ENCODE data around the gene ATP5MC3. TPM values are rescaled to one million over a fixed set of nuclear protein-coding genes. Genes with fewer than 3 reads are reported as not detected.

ATP5MC3 gene
- total and polyA plus RNA-seq, 2 experiments from 2014 or later = 185 to 557 TPM

DNA sequence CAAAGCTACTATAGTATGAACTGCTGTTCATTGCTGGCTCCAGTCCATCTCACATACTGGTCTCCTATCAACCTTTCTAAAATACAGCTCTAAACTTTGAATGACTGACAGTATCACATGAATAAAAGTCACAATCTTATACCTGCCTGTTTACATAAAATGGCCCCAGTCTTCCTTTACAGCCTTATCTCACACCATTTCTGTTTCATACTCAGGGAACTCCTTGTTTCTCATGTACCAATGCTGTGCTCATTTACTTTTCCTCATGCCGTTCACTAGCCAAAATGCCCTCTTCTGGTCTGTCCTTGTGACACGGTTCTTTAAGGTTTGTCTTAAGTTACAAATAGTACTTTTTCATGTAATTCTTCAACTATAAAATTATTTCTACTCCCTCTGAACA is 6.2 kb downstream of the ATP5MC3 start:
- ATAC-seq = no peak
- peaks cover 32% of the 10 kb centered on the region for H3K36me3 Mint-ChIP-seq (ENCODE audit: low read depth)
- peaks cover 2% of the 10 kb centered on the region; the same call in 2 of the 3 replicates for H3K4me1 Mint-ChIP-seq
- Histone ChIP-seq H3K36me3 (ENCODE audit: insufficient read depth) (peaks cover 28% of the 10 kb centered on the region), H3K9me2 (ENCODE audit: insufficient read depth) (no peaks in the 10 kb centered on the region), H3F3A (replicated peaks; ENCODE audit: low read depth) (no peaks in the 10 kb centered on the region), H3K27me3 (ENCODE audit: insufficient read depth) (no peaks in the 10 kb centered on the region), H3K79me2 (replicated peaks; ENCODE audit: insufficient read depth) (peaks cover 17% of the 10 kb centered on the region), H3K4me2 (no peak overlapping the region), H3K4me1 (ENCODE audit: insufficient read depth) (no peaks in the 10 kb centered on the region), H3K27ac (ENCODE audit: low read depth) (no peak overlapping the region), H2AFZ (no peak overlapping the region), H3K4me3 (no peak overlapping the region), H4K20me1 (replicated peaks; ENCODE audit: insufficient read depth) (peaks cover 22% of the 10 kb centered on the region)
- H3K4me3 Mint-ChIP-seq = no peak overlapping the region
- H3K9me3 Mint-ChIP-seq = no peaks in the 10 kb centered on the region
- no peak for DNase-seq (ENCODE audit: low spot score)
- H3K27me3 Mint-ChIP-seq (ENCODE audit: insufficient read depth, low read depth, poor library complexity) = no peaks in the 10 kb centered on the region
- TF ChIP-seq CREB1 (CRISPR knock-in tag; IDR thresholded peaks at IDR 0.05; ENCODE audit: low read depth) (no peak), EZH2 (IDR thresholded peaks at IDR 0.05; ENCODE audit: low read depth, unreplicated experiment) (no peak), EZH2phosphoT487 (IDR thresholded peaks at IDR 0.05; ENCODE audit: unreplicated experiment) (no peak), POLR2AphosphoS5 (IDR thresholded peaks at IDR 0.05; ENCODE audit: low read depth) (no peak), ETS1 (IDR thresholded peaks at IDR 0.05) (no peak), NANOG (IDR thresholded peaks at IDR 0.05; ENCODE audit: borderline replicate concordance) (no peak), STAT1 (IDR thresholded peaks at IDR 0.05; ENCODE audit: unreplicated experiment) (no peak), ZNF114 (CRISPR knock-in tag; IDR thresholded peaks at IDR 0.05) (no peak), ZNF462 (CRISPR knock-in tag; IDR thresholded peaks at IDR 0.05) (no peak), ZNF331 (CRISPR knock-in tag; IDR thresholded peaks at IDR 0.05; ENCODE audit: low read depth) (no peak), JUNB (IDR thresholded peaks at IDR 0.05; ENCODE audit: unreplicated experiment) (no peak)
- TF ChIP-seq, protein P1, sequence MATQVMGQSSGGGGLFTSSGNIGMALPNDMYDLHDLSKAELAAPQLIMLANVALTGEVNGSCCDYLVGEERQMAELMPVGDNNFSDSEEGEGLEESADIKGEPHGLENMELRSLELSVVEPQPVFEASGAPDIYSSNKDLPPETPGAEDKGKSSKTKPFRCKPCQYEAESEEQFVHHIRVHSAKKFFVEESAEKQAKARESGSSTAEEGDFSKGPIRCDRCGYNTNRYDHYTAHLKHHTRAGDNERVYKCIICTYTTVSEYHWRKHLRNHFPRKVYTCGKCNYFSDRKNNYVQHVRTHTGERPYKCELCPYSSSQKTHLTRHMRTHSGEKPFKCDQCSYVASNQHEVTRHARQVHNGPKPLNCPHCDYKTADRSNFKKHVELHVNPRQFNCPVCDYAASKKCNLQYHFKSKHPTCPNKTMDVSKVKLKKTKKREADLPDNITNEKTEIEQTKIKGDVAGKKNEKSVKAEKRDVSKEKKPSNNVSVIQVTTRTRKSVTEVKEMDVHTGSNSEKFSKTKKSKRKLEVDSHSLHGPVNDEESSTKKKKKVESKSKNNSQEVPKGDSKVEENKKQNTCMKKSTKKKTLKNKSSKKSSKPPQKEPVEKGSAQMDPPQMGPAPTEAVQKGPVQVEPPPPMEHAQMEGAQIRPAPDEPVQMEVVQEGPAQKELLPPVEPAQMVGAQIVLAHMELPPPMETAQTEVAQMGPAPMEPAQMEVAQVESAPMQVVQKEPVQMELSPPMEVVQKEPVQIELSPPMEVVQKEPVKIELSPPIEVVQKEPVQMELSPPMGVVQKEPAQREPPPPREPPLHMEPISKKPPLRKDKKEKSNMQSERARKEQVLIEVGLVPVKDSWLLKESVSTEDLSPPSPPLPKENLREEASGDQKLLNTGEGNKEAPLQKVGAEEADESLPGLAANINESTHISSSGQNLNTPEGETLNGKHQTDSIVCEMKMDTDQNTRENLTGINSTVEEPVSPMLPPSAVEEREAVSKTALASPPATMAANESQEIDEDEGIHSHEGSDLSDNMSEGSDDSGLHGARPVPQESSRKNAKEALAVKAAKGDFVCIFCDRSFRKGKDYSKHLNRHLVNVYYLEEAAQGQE (IDR thresholded peaks at IDR 0.05; ENCODE audit: unreplicated experiment) = no peak
- TF ChIP-seq, protein P2, sequence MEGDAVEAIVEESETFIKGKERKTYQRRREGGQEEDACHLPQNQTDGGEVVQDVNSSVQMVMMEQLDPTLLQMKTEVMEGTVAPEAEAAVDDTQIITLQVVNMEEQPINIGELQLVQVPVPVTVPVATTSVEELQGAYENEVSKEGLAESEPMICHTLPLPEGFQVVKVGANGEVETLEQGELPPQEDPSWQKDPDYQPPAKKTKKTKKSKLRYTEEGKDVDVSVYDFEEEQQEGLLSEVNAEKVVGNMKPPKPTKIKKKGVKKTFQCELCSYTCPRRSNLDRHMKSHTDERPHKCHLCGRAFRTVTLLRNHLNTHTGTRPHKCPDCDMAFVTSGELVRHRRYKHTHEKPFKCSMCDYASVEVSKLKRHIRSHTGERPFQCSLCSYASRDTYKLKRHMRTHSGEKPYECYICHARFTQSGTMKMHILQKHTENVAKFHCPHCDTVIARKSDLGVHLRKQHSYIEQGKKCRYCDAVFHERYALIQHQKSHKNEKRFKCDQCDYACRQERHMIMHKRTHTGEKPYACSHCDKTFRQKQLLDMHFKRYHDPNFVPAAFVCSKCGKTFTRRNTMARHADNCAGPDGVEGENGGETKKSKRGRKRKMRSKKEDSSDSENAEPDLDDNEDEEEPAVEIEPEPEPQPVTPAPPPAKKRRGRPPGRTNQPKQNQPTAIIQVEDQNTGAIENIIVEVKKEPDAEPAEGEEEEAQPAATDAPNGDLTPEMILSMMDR (conservative IDR thresholded peaks at IDR 0.05; ENCODE audit: low read depth in 2 of 2) = no peak; a peak in 1 of 4 replicates
- no peak overlapping the region for H3K27ac Mint-ChIP-seq

All from GM23338 (cell line).